Gastrocnemius medialis (tissue), 4 donors: Measurements from ENCODE around the gene ASTN2. TPM values are rescaled to one million over a fixed set of nuclear protein-coding genes. Genes with fewer than 3 reads are reported as not detected.

Source experiments
- ATAC-seq, 2 donors: fragments of 150-250 bp; one replicate each; pipeline ENCODE4 v1.9.1; 2016
- DNase-seq, 2 donors: peaks; one replicate each; pipeline ENCODE4 v3.0.0-alpha.2; 2019
- H3K27ac ChIP-seq, 4 donors: fragments of 200-600 bp; sonication (generic); 1 replicate in 1 of 4; 2 replicates in 3 of 4; pipeline ENCODE4 v1.5.1; 2016 to 2018; ENCODE audit warnings: mild to moderate bottlenecking in 2 of 4, moderate library complexity in 1 of 4
- H3K27me3 ChIP-seq, 3 donors: fragments of 200-600 bp; sonication (generic) in 2 of 3; 1 replicate in 1 of 3; 2 replicates in 2 of 3; pipeline versions ENCODE4 v1.5.1 to v1.6.0; 2016 to 2019; ENCODE audit warnings: mild to moderate bottlenecking in 1 of 3, moderate library complexity in 1 of 3
- H3K36me3 ChIP-seq, 2 donors: fragments of 200-600 bp; sonication (generic) in 1 of 2; one replicate each; pipeline ENCODE4 v1.5.1; 2017 to 2018
- H3K4me1 ChIP-seq, 2 donors: fragments of 200-600 bp; sonication (generic) in 1 of 2; one replicate each; pipeline ENCODE4 v1.5.1; 2016 to 2017; ENCODE audit warnings: mild to moderate bottlenecking in 2 of 2
- H3K4me3 ChIP-seq, 4 donors: fragments of 200-600 bp; sonication (generic) in 3 of 4; 1 replicate in 1 of 4; 2 replicates in 3 of 4; pipeline ENCODE4 v1.5.1; 2016 to 2019; ENCODE audit warnings: mild to moderate bottlenecking in 2 of 4
- H3K9me3 ChIP-seq, 3 donors: fragments of 200-600 bp; sonication (generic) in 2 of 3; 1 replicate in 1 of 3; 2 replicates in 2 of 3; pipeline ENCODE4 v1.5.1; 2016 to 2019
- POLR2A ChIP-seq, 2 donors: fragments of 450-650 bp; IDR thresholded peaks; one replicate each; pipeline ENCODE4 v1.6.1; 2017; ENCODE audit warnings: antibody characterized with exemption in 2 of 2, mild to moderate bottlenecking in 2 of 2, moderate library complexity in 2 of 2
- in situ Hi-C, 4 donors: fragments of 200-750 bp; cut with MboI; loops; one replicate each; pipeline versions ENCODE4 v1.15.0 to v1.8.0; 2017; ENCODE audit warnings: low sequenced_read_pairs in 4 of 4
- intact Hi-C: fragments of 100-400 bp; cut with DNase I; formaldehyde crosslinking; loops from one replicate; pipeline ENCODE4 v1.15.1; 2023; ENCODE audit warnings: low total_unique reads
- total RNA-seq, 4 donors: library from RNA; depleted of rRNA; stranded (reverse); fragments of >200 nt; gene quantifications; one replicate each; pipeline versions ENCODE4 v1.1.0 to v1.2.3, GENCODE V29; 2016
- TF ChIP-seq, protein P1 (sequence below), 5 experiments: fragments of 450-650 bp in 3 of 5; fragments of 200-600 bp in 2 of 5; sonication (generic) in 2 of 5; IDR thresholded peaks in 4 of 5; conservative IDR thresholded peaks in 1 of 5; 1 replicate in 4 of 5; 2 replicates in 1 of 5; pipeline ENCODE4 v1.5.1; 2016 to 2019; ENCODE audit warnings: antibody characterized with exemption in 5 of 5, mild to moderate bottlenecking in 3 of 5, moderate library complexity in 3 of 5

The ASTN2 gene
- total RNA-seq, 4 donors from 2014 or later: 2.5 to 4.6 (median 3.7) TPM

DNA sequence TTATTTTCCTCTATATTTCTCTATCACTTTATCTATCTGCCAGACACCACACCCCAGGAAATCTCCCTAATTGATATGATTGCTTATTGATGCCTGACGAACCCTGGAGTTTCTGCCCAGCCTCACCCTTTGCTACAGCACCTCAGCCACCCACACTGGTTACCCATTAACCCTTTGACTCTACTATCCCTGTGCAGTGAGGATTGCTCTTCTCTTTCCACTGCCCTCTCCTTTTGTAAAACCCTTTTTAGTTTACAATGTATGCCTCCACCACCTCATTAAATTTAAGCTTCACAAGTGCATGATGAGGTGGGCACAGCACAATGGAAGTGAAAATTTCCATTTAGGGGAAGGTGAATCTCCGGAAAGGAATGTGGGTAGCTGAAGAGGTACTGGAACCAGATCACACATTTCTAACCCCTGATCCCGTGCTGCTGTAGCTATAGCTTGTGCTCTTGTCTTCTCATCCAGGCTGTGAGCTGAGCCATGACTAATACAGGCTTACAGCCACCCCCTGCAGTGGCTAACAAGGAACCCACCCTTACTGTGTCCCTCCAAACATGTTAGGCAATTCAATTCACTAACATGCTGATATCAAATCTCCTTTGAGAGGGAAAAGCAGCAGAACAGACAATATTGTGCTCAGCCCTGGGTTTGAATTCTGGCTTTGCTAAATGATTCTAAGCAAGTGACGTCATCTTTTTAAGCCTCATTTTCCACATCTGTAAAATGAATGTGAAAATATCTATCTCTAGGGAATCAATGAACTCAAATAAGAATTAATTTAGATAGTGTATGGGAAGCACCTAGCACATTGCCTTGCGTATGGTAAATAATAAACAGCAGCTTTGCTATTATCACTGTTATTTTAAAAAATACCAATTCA lies 914.6 kb downstream of the ASTN2 start:
- Histone ChIP-seq H3K27me3 (no peaks in the 10 kb centered on the region), H3K36me3 (no peaks in the 10 kb centered on the region), H3K4me1 (no peaks in the 10 kb centered on the region), H3K9me3 (no peaks in the 10 kb centered on the region), H3K27ac (no peak overlapping the region), H3K4me3 (no peak overlapping the region)
- TF ChIP-seq, protein P1, sequence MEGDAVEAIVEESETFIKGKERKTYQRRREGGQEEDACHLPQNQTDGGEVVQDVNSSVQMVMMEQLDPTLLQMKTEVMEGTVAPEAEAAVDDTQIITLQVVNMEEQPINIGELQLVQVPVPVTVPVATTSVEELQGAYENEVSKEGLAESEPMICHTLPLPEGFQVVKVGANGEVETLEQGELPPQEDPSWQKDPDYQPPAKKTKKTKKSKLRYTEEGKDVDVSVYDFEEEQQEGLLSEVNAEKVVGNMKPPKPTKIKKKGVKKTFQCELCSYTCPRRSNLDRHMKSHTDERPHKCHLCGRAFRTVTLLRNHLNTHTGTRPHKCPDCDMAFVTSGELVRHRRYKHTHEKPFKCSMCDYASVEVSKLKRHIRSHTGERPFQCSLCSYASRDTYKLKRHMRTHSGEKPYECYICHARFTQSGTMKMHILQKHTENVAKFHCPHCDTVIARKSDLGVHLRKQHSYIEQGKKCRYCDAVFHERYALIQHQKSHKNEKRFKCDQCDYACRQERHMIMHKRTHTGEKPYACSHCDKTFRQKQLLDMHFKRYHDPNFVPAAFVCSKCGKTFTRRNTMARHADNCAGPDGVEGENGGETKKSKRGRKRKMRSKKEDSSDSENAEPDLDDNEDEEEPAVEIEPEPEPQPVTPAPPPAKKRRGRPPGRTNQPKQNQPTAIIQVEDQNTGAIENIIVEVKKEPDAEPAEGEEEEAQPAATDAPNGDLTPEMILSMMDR (IDR thresholded peaks at IDR 0.05 in 4 of 5, conservative IDR thresholded peaks at IDR 0.05 in 1 of 5): no peak
- TF ChIP-seq POLR2A (IDR thresholded peaks at IDR 0.05): no peak
- DNase-seq (no peak), ATAC-seq (no peak)
- intact Hi-C loops: loop anchor here (10.0 kb wide), 3 partner anchors 165 to 905 kb away; partner anchors contain the start of gene PAPPA
- in situ Hi-C loops: loop anchor here in 2 of 4 donors (10.0 kb wide), 2 partner anchors 75 to 335 kb away; no protein-coding TSS in a partner anchor

DNA sequence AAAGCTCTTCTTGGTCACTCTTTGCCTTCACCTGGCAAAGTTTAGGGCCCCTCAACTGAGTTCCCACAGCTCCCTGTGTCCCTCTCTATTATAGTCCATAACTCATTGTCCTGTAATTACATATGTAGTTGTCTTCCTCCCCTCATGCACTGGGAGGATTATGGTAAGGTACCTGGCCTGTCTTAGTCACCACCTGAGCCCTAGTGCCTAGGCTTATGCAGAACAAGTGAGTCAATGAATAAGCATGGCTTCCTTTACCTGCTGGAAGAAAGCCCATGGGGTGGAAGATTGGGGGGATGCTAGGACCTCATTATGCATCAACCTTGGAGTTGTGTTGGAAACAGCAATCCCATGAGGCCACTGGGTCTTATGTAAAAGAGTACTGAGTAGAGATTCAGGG lies 915.4 kb downstream of the ASTN2 start:
- intact Hi-C loops (loop anchor here (10.0 kb wide), 3 partner anchors 165 to 905 kb away; partner anchors contain the start of gene PAPPA), in situ Hi-C loops (loop anchor here in 2 of 4 donors (10.0 kb wide), 2 partner anchors 75 to 335 kb away; no protein-coding TSS in a partner anchor)
- Histone ChIP-seq H3K27me3 (no peaks in the 10 kb centered on the region), H3K36me3 (no peaks in the 10 kb centered on the region), H3K9me3 (no peaks in the 10 kb centered on the region), H3K4me3 (no peak overlapping the region), H3K27ac (no peak overlapping the region), H3K4me1 (no peaks in the 10 kb centered on the region)
- no peak for ATAC-seq
- no peak for TF ChIP-seq POLR2A (IDR thresholded peaks at IDR 0.05)
- TF ChIP-seq, protein P1 (IDR thresholded peaks at IDR 0.05 in 4 of 5, conservative IDR thresholded peaks at IDR 0.05 in 1 of 5): no peak
- DNase-seq: no peak

DNA sequence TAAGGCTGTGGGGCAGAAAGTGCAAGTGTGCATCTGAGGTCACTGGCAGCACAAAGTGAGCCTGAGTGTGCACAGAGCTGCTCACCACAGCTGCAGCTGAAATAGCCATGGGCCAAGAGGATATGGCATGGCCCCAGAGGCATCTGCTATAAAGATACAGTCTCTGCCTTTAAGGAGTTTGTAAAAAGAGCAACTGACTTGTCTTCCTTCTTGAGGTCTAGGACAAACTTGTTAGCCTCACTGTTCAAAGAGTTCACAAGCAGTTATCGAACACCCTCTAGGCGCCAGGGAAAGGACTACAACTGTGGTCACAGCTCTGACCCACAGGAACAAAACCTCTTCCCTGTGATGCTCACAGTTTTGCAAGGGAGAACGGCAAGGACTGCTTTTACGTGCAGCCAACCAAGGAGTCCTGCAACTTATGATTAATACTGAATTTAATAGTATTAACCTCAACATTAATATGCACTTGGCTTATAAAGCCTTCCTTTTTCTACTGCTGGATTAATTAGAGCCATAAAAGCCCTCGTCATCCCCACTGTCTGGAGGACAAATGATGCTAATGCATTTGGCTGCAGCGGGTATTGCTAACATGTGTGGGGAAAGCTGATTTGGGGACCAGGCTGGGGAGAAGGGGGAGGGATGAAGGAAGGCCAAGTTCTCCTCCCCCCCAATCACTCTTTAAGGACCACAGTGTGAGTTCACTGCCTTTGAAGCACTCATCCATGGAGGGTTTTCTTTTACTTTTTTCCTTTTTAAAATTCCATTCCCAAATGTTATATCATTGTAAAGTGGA lies 917.6 kb downstream of the ASTN2 start:
- DNase-seq: no peak
- no peaks in the 10 kb centered on the region for H3K27me3 ChIP-seq
- no peak overlapping the region for H3K27ac ChIP-seq
- TF ChIP-seq POLR2A (IDR thresholded peaks at IDR 0.05): no peak
- TF ChIP-seq, protein P1 (IDR thresholded peaks at IDR 0.05 in 4 of 5, conservative IDR thresholded peaks at IDR 0.05 in 1 of 5): no peak
- H3K4me3 ChIP-seq: no peak overlapping the region
- no peak for ATAC-seq
- H3K4me1 ChIP-seq: no peaks in the 10 kb centered on the region
- no peaks in the 10 kb centered on the region for H3K9me3 ChIP-seq
- intact Hi-C loops (loop anchor here (10.0 kb wide), 3 partner anchors 168 to 902 kb away; partner anchors contain the start of gene PAPPA), in situ Hi-C loops (loop anchor here in 2 of 4 donors (10.0 kb wide), 2 partner anchors 78 to 332 kb away; no protein-coding TSS in a partner anchor)
- no peaks in the 10 kb centered on the region for H3K36me3 ChIP-seq

GRCh38 chr9:116496167-116496566 lies 918.7 kb downstream of the ASTN2 start:
- no peak overlapping the region for H3K27ac ChIP-seq
- intact Hi-C loops: loop anchor here (10.0 kb wide), 3 partner anchors 169 to 901 kb away; partner anchors contain the start of gene PAPPA
- H3K36me3 ChIP-seq: no peaks in the 10 kb centered on the region
- H3K4me3 ChIP-seq: no peak overlapping the region
- ATAC-seq: no peak
- in situ Hi-C loops: loop anchor here in 2 of 4 donors (10.0 kb wide), 2 partner anchors 79 to 331 kb away; no protein-coding TSS in a partner anchor
- H3K4me1 ChIP-seq: no peaks in the 10 kb centered on the region
- H3K9me3 ChIP-seq: no peaks in the 10 kb centered on the region
- no peak for DNase-seq
- TF ChIP-seq, protein P1 (IDR thresholded peaks at IDR 0.05 in 4 of 5, conservative IDR thresholded peaks at IDR 0.05 in 1 of 5): no peak
- no peak for TF ChIP-seq POLR2A (IDR thresholded peaks at IDR 0.05)
- H3K27me3 ChIP-seq: no peaks in the 10 kb centered on the region
